Activated T-helper 1 cell treated with Interleukin-2 at 50 U/mL for 16 hours (primary cell): ENCODE measurements around the gene MYO15A.

Experiments
- DNase-seq: peaks from one replicate; pipeline ENCODE4 v3.0.0-alpha.2; 2020; ENCODE audit warnings: low read depth

Gene MYO15A

DNA sequence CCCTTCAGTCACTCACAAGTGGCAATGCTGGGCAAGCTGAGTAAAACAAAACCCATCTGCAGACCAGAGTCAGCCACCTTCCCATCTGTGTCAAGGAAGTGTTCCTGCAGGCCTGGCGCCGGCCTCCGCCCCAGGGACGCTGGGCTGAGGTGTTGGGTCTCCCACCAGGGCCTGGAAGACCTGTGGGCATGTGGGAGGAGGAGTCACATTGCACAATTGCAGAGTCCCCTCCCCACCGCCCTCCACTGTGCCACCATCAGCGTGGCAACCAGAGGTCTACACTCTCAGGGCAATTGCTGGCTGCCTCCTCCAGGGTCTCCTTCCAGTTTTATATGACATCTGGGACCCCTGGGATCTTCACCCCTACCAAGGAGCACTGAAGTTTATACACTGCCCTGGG lies 3.0 kb upstream of the MYO15A start:
- no peak for DNase-seq

DNA sequence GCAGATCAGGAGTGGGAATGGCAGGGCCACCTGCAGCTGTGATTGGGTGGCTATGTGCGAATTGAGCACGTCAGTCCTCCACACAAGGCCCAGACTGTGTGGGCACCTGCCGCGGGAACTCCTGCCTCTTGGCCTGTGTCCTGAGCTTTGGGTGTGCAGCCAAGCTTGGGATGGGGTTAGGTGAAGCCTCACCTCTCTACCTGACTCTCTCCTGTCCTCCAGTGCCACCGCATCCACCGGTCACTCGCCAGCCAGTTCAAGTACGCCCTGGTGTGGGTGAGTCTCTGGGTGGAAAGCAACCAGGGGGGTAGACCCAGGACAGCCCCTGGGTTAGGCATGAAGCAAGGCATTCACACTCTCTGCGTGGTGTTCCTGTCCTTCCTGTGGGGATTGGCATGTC lies 2.3 kb upstream of the MYO15A start:
- DNase-seq: no peak

DNA sequence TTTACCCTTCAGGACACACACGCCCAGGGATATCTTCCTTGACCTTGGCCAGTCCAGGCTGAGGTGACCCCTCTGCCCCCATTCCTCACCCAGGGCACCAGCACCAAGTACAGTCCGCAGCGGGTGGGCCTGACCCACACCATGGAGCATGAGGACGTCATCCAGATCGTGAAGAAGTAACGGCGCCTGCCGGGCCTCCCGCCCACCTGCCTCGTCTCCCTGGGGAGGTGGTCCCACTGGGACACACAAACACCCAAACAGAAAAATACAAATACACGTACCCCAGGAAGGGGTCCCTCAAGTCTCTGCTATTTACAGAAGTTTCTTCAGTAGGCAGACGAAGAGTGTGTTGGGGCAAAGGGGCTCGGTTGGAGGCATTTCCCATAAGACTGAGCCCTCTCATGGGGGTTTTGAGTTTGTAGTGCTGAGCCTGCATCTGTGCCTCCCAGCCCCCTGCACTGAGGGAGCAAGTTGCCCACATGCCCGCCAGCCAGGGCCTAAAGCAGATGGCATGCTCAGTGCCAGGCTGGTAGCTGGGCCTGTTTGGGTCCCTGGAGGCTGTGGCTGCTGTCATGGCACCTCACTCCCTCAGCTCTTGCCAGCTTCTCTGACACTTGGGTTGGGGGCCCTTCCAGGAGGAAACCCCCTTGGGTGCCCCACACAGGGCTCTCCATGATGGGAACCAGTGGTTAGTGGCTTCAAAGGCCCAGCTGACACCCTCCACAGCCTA lies 1.3 kb upstream of the MYO15A start:
- DNase-seq: no peak

DNA sequence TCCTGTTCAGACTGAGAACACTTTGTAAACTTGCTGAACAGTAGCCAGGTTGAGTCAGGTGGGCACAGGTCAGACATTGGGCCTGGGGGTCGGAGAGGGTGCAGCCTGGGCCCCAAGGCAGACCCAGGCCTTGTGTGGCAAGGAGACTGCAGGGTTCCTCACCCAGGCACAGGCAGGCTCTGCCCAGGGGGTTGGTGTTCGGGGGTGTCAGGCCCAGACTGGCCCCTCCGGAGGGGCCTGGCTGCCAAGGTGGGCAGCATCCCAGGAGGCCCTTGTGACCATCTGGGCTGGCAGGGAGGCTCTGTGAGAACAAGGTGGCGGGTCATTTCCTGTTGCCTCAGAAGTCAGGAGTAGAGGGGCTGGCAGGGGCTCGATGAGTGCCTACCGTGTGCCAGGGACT lies 585 bp upstream of the MYO15A start:
- DNase-seq: no peak

DNA sequence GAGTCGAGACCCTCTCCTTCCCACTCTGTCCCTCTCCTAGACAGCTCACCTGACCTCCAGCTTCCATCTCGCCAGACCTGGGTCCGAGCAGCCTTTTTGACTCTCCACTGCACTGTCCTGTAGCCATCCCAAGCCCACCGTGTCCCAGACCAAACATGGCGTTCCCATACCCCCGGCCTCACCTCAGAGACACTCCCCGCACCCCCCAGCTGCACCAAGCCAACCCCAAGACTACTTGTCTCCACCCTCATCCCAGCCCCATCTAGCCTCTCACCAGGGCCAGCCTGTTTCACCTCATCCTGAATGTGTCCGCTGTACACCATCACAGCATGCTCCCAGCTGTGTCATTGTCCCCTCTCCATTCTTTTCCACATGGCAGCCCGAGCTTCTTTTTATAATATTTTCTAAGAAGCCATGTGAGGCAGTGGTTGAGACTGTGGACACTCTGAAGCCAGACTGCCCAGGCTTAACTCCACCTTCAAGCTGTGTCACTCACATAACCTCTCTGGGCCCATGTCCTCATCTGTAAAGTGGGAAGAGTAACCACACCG lies 1.5 kb downstream of the MYO15A start:
- DNase-seq: no peak

DNA sequence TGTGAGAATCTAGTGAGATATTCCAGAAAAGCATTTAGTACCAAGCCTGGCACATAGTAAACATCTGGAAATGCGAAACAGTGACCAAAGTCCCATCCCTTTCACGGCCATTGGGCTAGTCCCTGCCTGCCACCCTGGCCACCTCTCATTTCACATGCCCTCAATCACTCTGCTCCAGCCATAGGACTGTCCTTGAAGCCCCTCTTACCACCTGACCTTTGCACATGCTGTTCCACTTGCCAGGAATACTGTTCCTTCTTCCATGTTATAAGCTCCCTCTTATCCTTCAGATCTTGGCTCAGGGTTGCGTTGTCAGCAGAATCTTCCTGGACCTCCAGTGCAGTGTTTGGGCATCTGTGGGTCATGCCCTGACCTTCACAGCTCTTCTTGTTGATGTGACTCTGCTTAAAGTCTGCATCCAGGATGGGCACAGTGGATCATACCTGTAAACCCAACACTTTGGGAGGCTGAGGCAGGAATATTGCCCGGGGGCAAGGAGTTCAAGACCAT lies 2.1 kb downstream of the MYO15A start:
- no peak for DNase-seq

DNA sequence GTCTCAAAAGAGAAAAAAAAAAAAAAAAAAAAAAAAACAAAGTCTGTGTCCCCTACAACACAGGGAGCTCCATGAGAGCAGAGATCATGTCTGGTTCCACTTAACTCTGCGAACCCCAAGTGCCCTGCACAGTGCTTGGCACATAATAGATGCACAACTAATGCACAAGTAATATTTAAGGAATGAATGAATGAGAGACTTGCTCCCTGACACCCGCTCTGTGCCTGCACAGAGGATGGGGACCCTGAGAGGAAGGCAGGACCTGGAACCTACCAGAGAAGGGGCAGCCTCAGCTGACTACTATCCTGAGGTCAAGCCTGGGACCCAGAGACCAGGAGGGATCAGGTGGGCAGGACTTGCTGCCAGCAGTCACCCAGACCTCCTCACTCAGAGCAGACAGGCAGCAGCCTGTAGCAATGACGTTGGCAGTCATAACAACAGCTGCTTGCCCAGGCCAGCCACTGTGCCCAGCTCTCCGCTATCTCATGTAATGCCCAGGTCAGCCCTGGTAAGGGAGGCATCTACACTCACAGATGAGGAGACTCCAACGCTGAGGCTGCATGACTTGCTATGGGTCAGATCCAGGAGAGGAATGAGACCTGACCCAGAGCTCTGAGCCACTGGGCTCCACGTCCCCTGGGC lies 2.9 kb downstream of the MYO15A start:
- no peak for DNase-seq

DNA sequence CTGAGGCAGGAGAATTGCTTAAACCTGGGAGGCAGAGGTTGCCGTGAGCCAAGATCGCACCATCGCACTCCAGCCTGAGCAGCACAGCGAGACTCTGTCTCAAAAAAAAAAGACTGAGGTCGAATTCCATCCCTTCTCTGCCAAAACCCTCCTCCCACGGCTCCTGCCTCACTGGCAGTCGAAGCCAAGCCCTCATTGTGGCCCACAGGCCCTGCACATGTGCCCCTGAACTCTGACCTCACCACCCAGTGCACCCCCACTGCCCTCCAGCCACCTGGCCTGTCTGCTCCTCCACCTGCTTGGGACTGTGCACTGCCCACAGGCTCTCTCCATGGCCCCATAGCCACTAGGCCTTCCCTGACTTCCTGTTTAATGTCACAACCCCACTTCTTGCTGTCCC lies 7.0 kb downstream of the MYO15A start:
- DNase-seq: no peak

DNA sequence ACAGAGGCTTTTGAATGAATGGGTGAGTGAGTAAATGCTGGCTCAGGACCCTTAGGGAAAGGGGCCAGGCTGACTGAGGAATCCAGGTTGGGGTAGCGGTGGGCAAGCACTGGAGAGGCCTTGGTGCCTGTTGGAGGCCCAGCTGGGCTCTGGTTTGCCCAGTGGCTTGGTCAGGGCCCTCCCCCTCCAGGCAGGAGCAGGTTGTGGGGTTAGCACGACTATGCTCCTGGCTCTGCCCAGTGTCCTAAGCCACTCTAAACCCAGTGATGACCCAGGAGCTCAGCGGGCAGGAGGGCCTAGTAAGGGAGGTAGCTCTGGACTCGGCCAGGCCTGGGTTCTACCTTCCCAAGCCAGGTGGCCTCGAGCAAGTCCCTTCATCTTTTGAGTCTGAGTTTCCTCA lies 7.5 kb downstream of the MYO15A start:
- no peak for DNase-seq

DNA sequence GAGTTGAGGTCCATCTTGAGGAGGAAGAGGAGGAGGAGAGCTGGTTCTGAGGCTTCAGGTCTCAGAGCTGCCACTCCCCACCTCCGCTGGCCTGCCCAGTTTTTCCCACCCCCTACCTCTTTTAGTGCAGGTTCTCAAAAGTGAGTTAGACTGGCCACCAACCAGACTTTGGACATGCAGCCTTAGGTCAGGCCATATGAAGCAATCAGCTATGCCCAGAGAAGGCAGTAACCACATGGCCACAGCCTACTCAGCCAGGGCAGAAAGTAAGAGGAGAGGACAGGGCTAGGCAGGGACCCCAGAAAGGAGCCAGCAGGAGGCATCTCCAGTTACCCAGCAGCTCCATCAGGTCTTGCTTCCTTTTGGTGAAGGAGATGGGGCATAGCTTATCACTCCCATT lies 9.0 kb downstream of the MYO15A start:
- no peak for DNase-seq

DNA sequence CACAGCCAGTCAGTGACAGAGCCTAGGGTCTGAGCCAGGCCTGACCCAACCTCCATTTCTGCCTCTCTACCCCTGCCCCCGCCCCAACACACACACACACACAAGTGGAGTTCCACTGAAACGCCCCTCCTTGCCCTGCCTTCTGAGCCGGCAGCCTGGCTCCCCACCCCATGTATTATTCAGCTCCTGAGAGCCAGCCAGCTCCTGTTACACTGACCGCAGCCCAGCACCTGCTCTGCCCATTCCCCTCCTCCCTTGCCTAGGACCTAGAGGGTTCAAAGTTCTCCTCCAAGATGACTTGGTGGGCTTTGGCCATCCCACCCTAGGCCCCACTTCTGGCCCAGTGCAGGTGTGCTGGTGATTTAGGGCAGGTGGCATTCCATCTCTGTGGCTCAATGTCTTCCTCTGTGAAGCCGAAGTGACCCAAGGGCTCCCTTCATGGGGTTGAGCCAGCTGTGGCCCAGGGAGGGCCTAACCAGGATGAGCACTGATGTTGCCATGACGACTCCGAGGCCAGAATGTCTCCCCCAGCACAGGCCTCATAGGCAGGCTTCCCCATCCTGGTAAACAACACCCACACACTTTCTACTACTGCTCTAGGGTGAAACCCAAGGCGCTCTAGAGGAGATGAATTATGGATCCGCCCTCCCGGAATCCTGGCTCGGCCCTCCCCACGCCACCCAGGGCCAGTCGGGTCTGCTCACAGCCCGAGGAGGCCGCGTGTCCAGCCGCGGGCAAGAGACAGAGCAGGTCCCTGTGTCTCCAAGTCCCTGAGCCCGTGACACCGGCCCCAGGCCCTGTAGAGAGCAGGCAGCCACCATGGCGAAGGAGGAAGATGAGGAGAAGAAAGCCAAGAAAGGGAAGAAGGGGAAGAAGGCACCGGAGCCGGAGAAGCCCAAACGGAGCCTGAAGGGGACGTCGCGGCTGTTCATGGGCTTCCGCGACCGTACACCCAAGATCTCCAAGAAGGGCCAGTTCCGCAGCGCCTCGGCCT lies 9.7 kb downstream of the MYO15A start:
- DNase-seq: no peak

DNA sequence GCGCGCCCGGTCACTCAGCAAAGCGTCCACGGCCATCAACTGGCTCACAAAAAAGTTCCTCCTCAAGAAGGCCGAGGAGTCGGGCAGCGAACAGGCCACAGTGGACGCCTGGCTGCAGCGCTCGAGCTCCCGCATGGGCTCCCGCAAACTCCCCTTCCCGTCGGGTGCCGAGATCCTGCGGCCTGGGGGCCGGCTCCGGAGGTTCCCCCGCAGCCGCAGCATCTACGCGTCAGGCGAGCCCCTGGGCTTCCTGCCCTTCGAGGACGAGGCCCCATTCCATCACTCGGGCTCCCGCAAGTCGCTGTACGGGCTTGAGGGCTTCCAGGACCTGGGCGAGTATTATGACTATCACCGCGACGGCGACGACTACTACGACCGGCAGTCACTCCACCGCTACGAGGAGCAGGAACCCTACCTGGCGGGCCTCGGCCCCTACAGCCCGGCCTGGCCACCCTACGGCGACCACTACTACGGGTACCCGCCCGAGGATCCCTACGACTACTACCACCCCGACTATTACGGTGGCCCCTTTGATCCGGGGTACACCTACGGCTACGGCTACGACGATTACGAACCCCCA lies 10.7 kb downstream of the MYO15A start:
- DNase-seq: no peak

DNA sequence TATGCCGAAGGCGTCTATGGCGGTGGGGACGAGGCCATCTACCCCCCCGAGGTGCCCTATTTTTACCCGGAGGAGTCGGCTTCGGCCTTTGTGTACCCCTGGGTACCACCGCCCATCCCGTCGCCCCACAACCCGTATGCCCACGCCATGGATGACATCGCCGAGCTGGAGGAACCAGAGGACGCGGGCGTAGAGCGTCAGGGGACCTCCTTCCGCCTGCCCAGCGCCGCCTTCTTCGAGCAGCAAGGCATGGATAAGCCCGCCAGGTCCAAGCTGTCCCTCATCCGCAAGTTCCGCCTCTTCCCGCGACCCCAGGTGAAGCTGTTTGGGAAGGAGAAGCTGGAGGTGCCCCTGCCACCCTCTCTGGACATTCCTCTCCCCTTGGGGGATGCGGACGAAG lies 11.4 kb downstream of the MYO15A start:
- DNase-seq: no peak

DNA sequence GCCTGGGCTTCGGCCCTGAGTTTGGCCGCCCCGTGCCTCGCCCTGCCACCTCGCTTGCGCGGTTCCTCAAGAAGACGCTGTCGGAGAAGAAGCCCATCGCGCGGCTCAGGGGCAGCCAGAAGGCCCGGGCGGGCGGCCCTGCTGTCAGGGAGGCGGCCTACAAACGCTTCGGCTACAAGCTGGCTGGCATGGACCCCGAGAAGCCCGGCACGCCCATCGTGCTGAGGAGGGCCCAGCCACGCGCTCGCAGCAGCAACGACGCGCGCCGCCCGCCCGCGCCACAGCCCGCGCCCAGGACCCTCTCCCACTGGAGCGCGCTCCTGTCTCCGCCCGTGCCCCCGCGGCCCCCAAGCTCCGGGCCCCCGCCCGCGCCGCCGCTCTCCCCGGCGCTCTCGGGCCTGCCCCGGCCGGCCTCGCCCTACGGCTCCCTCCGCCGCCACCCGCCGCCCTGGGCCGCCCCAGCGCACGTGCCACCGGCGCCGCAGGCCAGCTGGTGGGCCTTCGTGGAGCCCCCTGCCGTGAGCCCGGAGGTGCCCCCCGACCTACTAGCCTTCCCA lies 12.0 kb downstream of the MYO15A start:
- no peak for DNase-seq

DNA sequence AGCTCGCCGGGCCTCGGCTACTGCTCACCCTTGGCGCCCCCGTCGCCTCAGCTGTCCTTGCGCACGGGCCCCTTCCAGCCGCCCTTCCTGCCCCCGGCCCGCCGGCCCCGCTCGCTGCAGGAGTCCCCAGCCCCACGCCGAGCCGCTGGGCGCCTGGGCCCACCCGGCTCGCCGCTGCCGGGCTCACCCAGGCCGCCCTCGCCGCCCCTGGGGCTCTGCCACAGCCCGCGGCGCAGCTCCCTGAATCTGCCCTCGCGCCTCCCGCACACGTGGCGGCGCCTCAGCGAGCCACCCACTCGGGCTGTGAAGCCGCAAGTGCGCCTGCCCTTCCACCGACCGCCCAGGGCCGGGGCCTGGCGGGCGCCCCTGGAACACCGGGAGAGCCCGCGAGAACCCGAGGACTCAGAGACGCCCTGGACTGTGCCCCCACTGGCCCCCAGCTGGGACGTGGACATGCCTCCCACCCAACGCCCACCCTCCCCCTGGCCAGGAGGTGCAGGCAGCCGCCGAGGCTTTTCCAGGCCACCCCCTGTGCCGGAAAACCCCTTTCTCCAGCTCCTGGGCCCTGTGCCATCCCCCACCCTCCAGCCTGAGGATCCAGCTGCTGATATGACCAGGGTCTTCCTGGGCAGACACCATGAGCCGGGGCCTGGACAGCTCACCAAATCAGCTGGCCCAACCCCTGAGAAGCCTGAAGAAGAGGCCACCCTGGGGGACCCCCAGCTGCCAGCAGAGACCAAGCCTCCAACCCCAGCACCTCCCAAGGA lies 12.8 kb downstream of the MYO15A start:
- no peak for DNase-seq

DNA sequence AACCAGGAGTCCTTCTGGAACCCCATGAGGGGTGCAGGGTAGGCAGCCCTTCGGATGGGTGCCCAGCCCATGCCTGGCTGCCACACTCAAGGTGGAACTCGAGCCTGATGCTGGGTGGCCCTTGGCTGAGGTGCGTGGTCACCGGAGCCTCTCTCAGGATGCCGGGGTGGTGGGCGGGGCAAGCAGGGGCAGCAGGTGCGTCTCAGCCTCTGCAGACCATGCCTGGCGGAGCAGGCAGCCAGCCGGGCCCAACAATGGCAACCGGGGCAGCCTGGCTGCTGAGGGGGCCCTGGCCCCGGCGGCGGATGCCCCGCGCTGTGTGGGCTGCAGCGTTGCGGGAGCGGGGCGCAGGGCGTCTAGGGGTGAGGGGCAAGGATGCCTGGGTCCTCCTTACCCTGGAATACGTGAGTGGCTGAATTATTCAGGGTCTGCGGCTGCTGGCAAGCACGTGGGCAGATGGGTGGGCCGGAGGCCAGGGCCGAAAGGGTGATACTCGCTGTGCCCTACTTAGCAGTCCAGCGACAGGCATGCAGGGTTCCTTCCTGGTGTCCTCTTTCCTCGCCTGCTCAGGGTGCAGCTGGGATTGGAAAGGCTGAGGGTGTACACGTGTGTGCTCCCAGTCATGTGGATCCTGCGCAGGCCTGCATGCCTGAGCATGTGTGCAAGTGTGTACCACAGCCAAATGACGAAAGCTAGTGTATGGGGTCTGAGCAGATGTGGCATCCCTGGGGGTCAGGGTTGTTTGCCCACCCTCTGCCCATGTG lies 14.6 kb downstream of the MYO15A start:
- DNase-seq: no peak

DNA sequence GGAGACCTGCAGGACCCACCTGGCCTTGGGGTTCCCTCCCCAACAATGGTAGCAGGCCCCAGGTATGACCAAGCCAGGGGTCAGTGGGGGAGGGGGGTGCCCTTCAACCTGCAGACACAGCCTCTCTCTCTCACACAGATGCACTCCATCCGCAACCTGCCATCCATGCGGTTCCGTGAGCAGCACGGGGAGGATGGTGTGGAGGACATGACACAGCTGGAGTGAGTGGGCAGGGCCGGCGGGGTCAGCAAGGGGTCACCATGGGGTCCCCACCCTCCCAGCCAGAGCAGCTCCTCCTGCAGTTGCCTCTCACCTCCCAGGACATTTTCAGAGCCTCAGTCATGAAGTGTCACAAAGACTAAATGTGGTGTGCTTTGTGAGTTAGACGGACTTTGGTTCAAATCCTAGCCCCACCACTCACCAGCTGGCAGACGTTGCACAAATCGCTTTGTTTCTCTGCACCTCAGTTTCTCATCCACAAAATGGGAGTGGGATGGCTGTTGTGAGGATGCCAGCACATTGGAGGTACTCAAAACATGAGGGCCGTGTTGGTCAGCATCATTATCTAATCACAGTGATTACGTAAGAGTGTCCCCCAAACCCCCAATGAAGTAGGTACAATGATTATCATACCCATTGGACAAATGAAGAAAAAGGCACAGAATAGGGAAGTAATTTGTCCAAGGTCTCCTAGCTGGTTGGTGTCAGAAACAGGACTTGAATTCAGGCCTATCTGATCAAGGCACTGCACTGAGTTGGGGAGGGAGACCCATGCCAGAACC lies 16.0 kb downstream of the MYO15A start:
- no peak for DNase-seq

DNA sequence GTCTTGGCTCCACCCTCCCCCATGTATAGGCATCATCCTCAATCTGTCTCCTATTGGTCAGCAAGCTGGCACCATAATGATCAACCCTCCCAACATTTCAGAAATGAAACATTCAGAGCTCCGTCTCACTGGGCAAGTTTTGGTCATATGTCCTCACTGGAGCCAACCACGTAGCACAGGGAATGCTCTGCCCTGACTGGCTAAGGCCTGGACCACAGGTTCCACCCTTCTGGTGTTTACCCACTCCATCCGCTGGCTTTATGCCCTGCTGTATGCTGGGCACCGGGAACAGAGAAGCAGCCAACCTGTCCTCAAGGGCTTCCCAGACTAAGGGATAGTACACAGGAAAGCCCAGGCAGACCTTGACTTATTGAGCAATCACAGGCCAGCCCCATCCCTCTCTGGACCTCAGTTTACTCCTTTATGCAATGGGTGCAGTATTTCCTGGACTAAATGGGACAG lies 20.5 kb downstream of the MYO15A start:
- no peak for DNase-seq

DNA sequence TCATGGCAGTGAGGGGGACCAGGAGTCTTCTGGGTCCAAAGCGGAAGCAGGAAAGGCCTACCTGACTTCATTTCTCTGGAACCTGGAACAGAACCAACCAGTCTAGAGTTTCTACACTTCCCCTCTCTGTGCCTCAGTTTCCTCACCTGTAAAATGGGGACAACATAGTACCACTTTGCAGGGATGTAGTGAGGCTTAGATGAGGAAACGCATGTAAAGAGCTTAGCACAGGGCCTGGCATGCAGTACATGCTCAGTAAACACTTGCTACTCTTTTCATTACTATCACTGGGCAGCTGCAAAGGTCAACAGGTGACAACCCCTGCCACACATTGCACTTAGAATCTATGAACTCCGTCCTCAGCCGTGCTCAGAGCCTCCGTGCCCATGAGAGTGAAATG lies 24.2 kb downstream of the MYO15A start:
- DNase-seq: no peak
